HG03442 (cell line): Measurements from ENCODE around the gene ABCG4.

ENCODE experiments used
- ATAC-seq: cut with Tn5 transposase; IDR thresholded peaks from one replicate; pipeline ENCODE4 v1.9.1; 2021; ENCODE audit warnings: mild to moderate bottlenecking, moderate library complexity; ENCODE audit not compliant: unreplicated experiment

ABCG4 gene

DNA sequence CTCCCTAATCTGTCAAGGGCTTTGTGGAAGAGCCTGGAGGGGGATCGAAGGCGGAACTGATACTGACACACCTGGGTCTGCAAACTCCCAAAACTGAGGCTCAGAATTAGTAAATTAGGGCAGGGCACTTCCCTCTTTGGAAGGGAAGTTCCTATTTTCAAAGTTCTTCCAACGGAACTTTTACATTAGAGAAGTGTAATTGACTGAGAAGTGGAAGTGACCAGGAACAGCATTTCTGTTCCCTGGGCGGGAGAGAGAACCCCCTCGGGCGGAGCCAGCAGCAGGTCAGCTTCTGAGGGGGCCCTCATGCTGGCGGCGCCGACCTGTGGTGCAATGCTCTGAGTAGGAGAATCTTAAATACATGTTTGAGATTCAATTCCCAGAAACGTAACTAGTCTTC lies 56.2 kb downstream of the ABCG4 start:
- ATAC-seq: no peak

DNA sequence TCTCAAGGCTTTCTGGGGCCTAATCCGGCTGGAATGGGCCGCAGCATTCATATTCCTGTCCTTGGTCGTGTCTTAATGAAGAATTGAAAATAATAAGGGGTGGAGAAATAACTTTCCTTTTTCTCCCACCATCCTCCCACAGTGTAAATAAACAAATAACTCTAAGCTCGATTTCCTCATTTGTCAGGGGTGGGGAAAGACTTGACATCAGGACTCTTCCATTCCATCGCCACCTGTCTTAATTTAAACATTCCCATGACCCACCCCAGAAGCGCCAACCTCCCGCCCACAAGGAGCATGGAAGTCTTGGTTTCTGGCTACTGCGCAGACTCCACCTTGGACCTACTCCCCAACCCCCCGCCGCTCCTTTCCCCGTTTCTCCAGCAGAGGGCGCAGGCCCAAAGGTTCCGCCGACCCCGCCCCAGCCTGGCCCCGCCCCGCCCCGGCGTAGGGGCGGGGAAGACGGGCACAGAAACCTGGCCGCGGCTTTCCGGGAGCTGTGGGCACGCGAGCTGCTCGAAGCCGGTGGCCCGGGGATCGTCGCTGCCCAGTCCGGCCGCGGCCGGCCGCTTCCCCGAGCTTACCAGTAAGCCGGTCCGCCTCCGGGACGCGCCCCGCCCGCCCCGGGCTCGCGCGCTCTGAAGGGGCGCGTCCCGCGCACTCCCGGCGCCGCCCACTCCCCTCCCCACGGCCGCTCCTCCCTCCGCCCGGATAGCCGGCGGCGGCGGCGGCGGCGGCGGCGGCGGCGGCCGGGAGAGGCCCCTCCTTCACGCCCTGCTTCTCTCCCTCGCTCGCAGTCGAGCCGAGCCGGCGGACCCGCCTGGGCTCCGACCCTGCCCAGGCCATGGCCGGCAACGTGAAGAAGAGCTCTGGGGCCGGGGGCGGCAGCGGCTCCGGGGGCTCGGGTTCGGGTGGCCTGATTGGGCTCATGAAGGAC lies 57.0 kb downstream of the ABCG4 start, which contains the start of gene CBL:
CBL (plus strand) TSS at position 766 of the 937 bp plus-strand sequence; CDS start at position 845, 79 bp downstream.
- peak; percentile 79 for ATAC-seq

DNA sequence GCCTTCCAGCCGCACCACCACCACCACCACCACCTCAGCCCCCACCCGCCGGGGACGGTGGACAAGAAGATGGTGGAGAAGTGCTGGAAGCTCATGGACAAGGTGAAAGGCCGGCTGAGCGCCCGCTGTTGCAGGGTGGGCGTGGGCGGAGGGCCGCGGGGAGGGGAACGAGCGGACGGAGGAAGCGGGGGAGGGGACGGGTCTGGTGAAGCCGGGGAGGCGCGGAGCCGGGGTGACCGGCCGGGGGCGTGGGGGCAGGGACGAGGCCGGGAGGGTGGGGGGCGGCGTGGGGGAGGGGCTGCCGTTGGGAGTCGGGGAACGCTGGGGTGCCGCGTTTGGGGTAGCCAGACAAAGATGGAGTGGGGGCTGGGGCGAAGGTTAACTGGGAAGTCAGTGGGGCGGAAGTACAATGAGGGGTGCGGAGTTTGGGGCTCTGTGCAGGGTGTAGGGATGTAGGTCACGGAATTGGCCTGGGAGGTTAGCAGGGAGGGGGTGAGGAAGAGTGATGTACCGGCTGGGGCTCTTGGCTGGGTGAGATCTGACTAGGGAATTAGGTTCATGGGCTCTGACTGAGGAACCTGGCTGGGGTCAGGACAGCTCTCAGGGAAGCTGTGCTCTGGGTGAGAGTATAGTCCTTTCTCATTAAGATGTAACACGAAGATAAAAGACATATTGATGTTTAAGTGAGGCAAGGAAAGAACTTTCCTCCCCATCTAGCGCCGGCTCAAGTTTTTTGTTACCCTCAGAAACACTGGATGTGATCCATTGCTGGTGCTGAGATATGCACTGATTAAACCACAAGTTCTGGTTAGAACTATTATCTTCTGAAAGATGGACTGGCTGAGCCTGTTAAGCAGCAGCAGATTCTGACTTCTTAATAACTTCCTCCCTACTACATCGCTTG lies 57.9 kb downstream of the ABCG4 start:
- peak; percentile 15 for ATAC-seq

DNA sequence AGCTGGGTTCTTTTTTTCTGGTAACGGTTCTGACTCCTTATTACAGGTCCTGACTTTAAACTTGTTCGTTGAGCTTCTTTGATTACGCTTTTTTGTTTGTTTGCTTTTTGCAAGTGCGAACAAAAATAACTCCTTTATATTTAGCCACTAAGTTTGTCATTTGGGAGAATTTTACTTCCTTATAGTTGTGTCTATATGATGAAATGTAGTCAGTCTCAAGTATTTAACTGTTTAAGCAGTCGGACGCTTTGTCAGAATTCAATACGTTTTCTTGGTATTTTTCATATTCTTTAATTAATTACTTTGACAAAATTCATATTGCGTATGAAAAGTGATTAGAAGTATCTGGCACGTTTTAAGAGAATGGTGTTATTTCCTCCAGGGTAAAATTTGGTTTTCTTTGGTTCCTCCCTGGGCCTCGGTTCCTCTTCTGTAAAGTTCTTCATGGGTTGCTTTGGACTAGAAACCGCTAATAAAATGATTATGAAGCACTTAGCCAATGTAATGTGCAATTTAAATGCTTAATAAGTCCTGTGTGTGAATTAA lies 58.6 kb downstream of the ABCG4 start:
- no peak for ATAC-seq

DNA sequence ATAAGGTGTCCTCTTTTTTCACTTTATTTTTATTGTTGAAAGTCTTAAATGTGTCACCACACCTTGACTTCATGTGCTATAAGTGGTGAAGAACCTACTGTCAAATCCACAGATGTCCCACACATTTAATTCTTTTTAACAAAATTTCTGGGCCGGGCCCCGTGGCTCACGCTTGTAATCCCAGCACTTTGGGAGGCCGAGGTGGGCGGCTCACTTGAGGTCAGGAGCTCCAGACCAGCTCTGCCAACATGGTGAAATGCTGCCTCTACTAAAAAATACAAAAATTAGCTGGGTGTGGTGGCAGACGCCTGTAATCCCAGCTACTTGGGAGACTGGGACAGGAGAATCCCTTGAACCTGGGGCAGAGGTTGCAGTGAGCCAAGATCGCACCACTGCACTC lies 60.3 kb downstream of the ABCG4 start:
- ATAC-seq: no peak

DNA sequence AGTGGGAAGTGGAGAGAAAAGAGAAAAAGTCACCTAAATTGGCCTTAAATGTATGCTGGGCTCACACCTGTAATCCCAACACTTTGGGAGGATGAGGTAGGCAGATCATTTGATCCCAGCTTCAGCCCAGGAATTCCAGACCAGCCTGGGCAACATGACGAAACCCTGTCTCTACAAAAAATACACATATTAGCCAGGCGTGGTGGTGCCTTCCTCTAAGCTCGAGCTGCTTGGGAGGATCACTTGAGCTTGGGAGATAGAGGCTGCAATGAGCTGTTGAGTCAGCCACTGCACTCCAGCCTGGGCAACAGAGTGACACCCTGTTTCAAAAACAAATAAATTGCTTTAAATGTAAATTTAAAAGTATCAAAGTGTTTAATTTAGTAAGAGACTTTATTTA lies 61.2 kb downstream of the ABCG4 start:
- no peak for ATAC-seq
